Stomach (tissue), 9 donors: ENCODE data around the gene LCN2. TPM values are rescaled to one million over a fixed set of nuclear protein-coding genes. Genes with fewer than 3 reads are reported as not detected.
"Not testable (repeated sequence)": the region's sequence is repeated elsewhere in the genome, so short reads cannot be mapped to it uniquely, and the experiment has no call there.

Source experiments
- DNase-seq, 2 donors: peaks; one replicate each; pipeline versions ENCODE4 v3.0.0 to v3.0.0-alpha.2; 2013 to 2019
- H3K27ac ChIP-seq, 5 donors: fragments of 200-600 bp in 4 of 5; sonication (generic) in 4 of 5; one replicate each; pipeline ENCODE4 v1.5.1; 2013 to 2019; ENCODE audit warnings: mild to moderate bottlenecking in 1 of 5, moderate library complexity in 1 of 5
- H3K27me3 ChIP-seq, 3 donors: fragments of 200-600 bp; sonication (generic); one replicate each; pipeline ENCODE4 v1.5.1; 2017 to 2019; ENCODE audit warnings: mixed run types in 1 of 3
- H3K36me3 ChIP-seq, 4 donors: fragments of 200-600 bp; sonication (generic); 1 replicate in 3 of 4; 2 replicates in 1 of 4; pipeline ENCODE4 v1.5.1; 2016 to 2019
- H3K4me1 ChIP-seq, 4 donors: fragments of 200-600 bp; sonication (generic); one replicate each; pipeline ENCODE4 v1.5.1; 2016 to 2019
- H3K4me3 ChIP-seq, 4 donors: fragments of 200-600 bp; sonication (generic) in 3 of 4; one replicate each; pipeline ENCODE4 v1.5.1; 2016 to 2019; ENCODE audit warnings: mild to moderate bottlenecking in 1 of 4
- H3K9me3 ChIP-seq, 4 donors: fragments of 200-600 bp; sonication (generic); one replicate each; pipeline ENCODE4 v1.5.1; 2016 to 2019
- EP300 ChIP-seq: sonication (generic); formaldehyde crosslinking; IDR thresholded peaks from one replicate; pipeline ENCODE4 v1.6.1; 2017; ENCODE audit warnings: antibody characterized with exemption
- POLR2A ChIP-seq, 4 donors: fragments of 450-650 bp; IDR thresholded peaks; one replicate each; pipeline ENCODE4 v1.6.1; 2016; ENCODE audit warnings: antibody characterized with exemption in 4 of 4, control low read depth in 2 of 4, mild to moderate bottlenecking in 1 of 4, moderate library complexity in 1 of 4
- POLR2AphosphoS5 ChIP-seq, 3 donors: sonication (generic); formaldehyde crosslinking; IDR thresholded peaks; one replicate each; pipeline ENCODE4 v1.6.1; 2016; ENCODE audit warnings: antibody characterized with exemption in 3 of 3
- WGBS, 5 donors: extraction: QIAGEN DNeasy Blood & Tissue Kit in 3 of 5; methylation state at CpG; one replicate each; pipeline versions ENCODE4 v1.1.5 to v1.1.7; 2013 to 2018; 5-methylcytosine and 5-hydroxymethylcytosine counted together
- intact Hi-C: fragments of 100-400 bp; cut with DNase I; formaldehyde crosslinking; loops from one replicate; pipeline ENCODE4 v1.15.1; 2023; ENCODE audit warnings: low total_unique reads
- polyA plus RNA-seq, 3 donors: library from polyadenylated mRNA; stranded (reverse); fragments of 200-250 nt; gene quantifications; one replicate each; pipeline ENCODE4 v1.2.3, GENCODE V29; 2013
- total RNA-seq, 5 donors: library from RNA; depleted of rRNA; stranded (reverse); fragments of >200 nt; gene quantifications; one replicate each; pipeline versions ENCODE4 v1.1.0 to v1.2.3, GENCODE V29; 2014 to 2016
- TF ChIP-seq, protein P1 (sequence below), 7 experiments: fragments of 450-650 bp in 4 of 7; fragments of 200-600 bp in 3 of 7; sonication (generic) in 3 of 7; IDR thresholded peaks; one replicate each; pipeline ENCODE4 v1.5.1; 2016 to 2019; ENCODE audit warnings: antibody characterized with exemption in 7 of 7, control low read depth in 2 of 7, mild to moderate bottlenecking in 1 of 7
- donor health status: healthy with polysubstance abuse.
- donor health status: Bipolar disorder and iron deficiency.
- donor health status: healthy.

The LCN2 gene
- total and polyA plus RNA-seq, 8 donors: 10.8 to 922 (median 383) TPM; not detected in 1

DNA sequence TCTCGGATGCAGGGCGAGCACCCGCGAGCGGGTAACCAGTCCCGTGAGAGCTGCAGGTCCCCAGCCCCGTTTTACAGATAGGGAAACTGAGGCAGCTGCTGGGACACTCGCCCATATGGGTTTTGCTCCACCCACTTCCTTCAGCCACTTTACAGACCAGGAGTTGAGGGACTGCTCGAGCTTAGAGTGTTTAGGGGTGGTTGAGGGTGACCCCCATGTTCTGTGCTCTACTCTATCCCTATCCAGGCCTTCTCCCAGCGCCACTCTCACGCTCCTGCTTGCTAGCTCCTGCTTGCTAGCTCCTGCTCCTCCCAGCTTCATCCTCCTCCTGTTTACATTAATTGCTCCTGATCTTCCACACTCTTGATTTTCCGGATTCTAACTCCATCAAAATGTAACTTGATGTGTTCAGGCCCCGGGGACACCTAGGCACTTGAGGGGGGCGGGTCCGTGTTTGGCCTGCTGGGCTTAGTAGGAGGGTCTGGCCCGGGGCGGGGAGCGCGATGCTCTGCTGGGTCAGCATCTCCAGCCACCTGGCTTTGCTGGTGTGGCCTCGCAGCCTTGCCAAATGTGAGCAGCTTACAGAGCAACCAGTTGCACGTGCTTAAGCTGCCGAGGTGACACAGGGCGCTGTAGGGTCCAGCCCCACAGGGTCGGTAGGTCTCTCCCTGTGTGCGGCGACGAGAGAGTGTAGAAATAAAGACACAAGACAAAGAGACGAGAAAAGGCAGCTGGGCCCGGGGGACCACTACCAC, 20.2 kb upstream of the LCN2 start:
- TF ChIP-seq EP300 (no peak), POLR2A (IDR thresholded peaks at IDR 0.05) (no peak), POLR2AphosphoS5 (IDR thresholded peaks at IDR 0.05) (no peak)
- TF ChIP-seq, protein P1, sequence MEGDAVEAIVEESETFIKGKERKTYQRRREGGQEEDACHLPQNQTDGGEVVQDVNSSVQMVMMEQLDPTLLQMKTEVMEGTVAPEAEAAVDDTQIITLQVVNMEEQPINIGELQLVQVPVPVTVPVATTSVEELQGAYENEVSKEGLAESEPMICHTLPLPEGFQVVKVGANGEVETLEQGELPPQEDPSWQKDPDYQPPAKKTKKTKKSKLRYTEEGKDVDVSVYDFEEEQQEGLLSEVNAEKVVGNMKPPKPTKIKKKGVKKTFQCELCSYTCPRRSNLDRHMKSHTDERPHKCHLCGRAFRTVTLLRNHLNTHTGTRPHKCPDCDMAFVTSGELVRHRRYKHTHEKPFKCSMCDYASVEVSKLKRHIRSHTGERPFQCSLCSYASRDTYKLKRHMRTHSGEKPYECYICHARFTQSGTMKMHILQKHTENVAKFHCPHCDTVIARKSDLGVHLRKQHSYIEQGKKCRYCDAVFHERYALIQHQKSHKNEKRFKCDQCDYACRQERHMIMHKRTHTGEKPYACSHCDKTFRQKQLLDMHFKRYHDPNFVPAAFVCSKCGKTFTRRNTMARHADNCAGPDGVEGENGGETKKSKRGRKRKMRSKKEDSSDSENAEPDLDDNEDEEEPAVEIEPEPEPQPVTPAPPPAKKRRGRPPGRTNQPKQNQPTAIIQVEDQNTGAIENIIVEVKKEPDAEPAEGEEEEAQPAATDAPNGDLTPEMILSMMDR (IDR thresholded peaks at IDR 0.05): no peak
- H3K9me3 ChIP-seq: no peaks in the 10 kb centered on the region
- H3K27me3 ChIP-seq: peaks cover 0 to 14% (median 0%) of the 10 kb centered on the region in 3 donors
- intact Hi-C loops: no loop called here
- H3K4me3 ChIP-seq: peak overlapping the region; percentile 73 to 99 (median 93)
- peak overlapping the region; percentile 96 to 99 (median 97) for H3K27ac ChIP-seq
- H3K4me1 ChIP-seq: peaks cover 33 to 40% (median 38%) of the 10 kb centered on the region in 4 donors
- DNase-seq: no peak
- H3K36me3 ChIP-seq: peaks cover 4 to 14% (median 11%) of the 10 kb centered on the region in 4 donors
- WGBS, 5 donors: 58 to 68% (median 62%) methylated on average over 22 to 29 of the region's 29 CpGs

- 22 to 35% (median 26%) methylated on average over 11 to 12 of the region's 12 CpGs for WGBS, 5 donors
- Histone ChIP-seq H3K27me3 (peaks cover 0 to 14% (median 0%) of the 10 kb centered on the region in 3 donors), H3K4me1 (peaks cover 33 to 35% (median 33%) of the 10 kb centered on the region in 4 donors)
- H3K36me3 ChIP-seq, H3K9me3 ChIP-seq, H3K27ac ChIP-seq, intact Hi-C loops, H3K4me3 ChIP-seq: not testable (repeated sequence)
- TF ChIP-seq, protein P1 (IDR thresholded peaks at IDR 0.05): peak in 3 of 7 experiments; percentile 33 to 55 (median 36)
- DNase-seq: peak in 1 of 2 donors; percentile 75
Measured at GRCh38 chr9:128129976-128130590, 19.2 kb upstream of the LCN2 start.

- DNase-seq, intact Hi-C loops: not testable (repeated sequence)
- WGBS, 5 donors: 54 to 67% (median 56%) methylated on average over 7 of the region's 7 CpGs
Measured at GRCh38 chr9:128130651-128131050, 18.6 kb upstream of the LCN2 start.

GRCh38 chr9:128131346-128131745, 17.9 kb upstream of the LCN2 start:
- H3K9me3 ChIP-seq, DNase-seq, H3K36me3 ChIP-seq, intact Hi-C loops, H3K4me3 ChIP-seq: not testable (repeated sequence)
- Histone ChIP-seq H3K4me1 (peaks cover 20 to 22% (median 21%) of the 10 kb centered on the region in 4 donors), H3K27ac (peak overlapping the region in 2 of 5 donors; percentile 20 to 32), H3K27me3 (peaks cover 0 to 14% (median 0%) of the 10 kb centered on the region in 3 donors)
- WGBS, 5 donors: 85 to 89% (median 88%) methylated on average over 8 of the region's 8 CpGs

More at GRCh38 chr9:128130651-128131050, 18.6 kb upstream of the LCN2 start:
- H3K27me3 ChIP-seq: peaks cover 0 to 14% (median 0%) of the 10 kb centered on the region in 3 donors
- H3K27ac ChIP-seq, H3K36me3 ChIP-seq, H3K4me3 ChIP-seq, H3K9me3 ChIP-seq: not testable (repeated sequence)
- H3K4me1 ChIP-seq: peaks cover 27 to 29% (median 28%) of the 10 kb centered on the region in 4 donors

DNA sequence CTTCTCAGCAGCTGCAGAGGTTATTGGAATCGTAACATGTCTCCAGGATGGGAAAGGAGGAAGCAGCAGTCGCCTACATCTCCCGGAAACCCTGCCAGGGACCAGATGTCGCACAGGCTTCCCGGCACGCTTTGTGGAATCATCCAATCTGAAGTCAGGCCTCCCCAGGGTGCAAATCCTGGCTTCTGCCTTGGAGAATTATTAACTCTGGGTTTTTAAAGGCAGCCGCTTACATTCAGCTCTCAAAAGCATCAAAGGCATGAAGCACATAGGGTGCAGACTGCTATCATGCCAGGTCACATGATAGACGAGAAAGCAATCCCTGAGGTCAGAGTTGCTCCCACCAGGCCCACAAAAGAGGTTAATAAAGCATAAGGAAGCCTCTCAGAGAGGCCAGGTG, 17.1 kb upstream of the LCN2 start:
- WGBS, 5 donors: 12 to 30% (median 17%) methylated on average over 5 to 8 of the region's 8 CpGs
- Histone ChIP-seq H3K4me1 (peaks cover 12 to 15% (median 14%) of the 10 kb centered on the region in 4 donors), H3K27ac (peak overlapping the region in 2 of 5 donors; percentile 20 to 32), H3K27me3 (peaks cover 0 to 14% (median 0%) of the 10 kb centered on the region in 3 donors)
- intact Hi-C loops, H3K36me3 ChIP-seq, H3K4me3 ChIP-seq, H3K9me3 ChIP-seq: not testable (repeated sequence)
- DNase-seq: peak in 1 of 2 donors; percentile 69

DNA sequence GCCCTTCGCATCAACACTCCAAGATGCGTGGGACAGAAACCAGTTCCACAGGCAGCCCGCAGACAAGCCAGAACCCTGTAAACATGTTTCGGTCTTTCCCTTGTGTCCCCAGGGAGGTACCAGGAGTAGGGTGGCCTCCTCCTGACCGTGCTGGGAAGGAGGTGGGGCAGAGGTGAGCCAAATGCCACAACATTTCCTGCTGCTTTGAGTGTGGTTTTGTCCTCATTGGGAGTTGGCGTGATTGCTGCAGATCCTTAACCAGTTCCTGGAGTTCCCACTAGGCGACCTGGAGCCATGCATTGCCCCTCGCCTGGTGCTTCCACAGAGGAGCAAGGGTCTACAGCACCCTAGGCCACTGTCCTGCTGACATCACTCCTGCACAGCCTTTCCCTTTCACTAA, 13.7 kb upstream of the LCN2 start:
- DNase-seq: peak in 1 of 2 donors; percentile 63
- H3K4me1 ChIP-seq, H3K27ac ChIP-seq, H3K36me3 ChIP-seq, intact Hi-C loops, H3K4me3 ChIP-seq, H3K9me3 ChIP-seq: not testable (repeated sequence)
- peaks cover 0 to 14% (median 0%) of the 10 kb centered on the region in 3 donors for H3K27me3 ChIP-seq
- WGBS, 5 donors: 54 to 62% (median 58%) methylated on average over 7 to 8 of the region's 8 CpGs
